OCI-LY3 (cell line): ENCODE measurements around the gene KCNAB3.
A peak's percentile ranks its signal among the peaks of the same experiment; 100 is the strongest.

ENCODE experiments used
- H2AFZ ChIP-seq: fragments of 200-600, 300-600 bp; shearing (Covaris generic); 2 replicates; pipeline ENCODE4 v1.6.0; 2014; ENCODE audit warnings: antibody characterized with exemption, low read depth, low read length
- H3K27ac ChIP-seq: fragments of 200-600, 300-600 bp; sonication (generic); 2 replicates; pipeline ENCODE4 v1.5.1; 2014; ENCODE audit warnings: mild to moderate bottlenecking, low read length, moderate library complexity, mixed read lengths
- H3K27me3 ChIP-seq: fragments of 200-600, 300-600 bp; sonication (generic); 2 replicates; pipeline ENCODE4 v1.6.1; 2014; ENCODE audit warnings: low read depth, low read length, mixed read lengths
- H3K36me3 ChIP-seq: fragments of 200-600, 300-600 bp; sonication (generic); replicated peaks from 2 replicates; pipeline ENCODE3; 2014; ENCODE audit warnings: low read depth, low read length, mixed read lengths
- H3K4me1 ChIP-seq: fragments of 300-600, 200-600 bp; sonication (generic); 2 replicates; pipeline ENCODE4 v1.6.1; 2014; ENCODE audit warnings: low read length, mixed read lengths
- H3K4me2 ChIP-seq: fragments of 200-600, 300-600 bp; sonication (generic); 2 replicates; pipeline ENCODE4 v1.6.1; 2014; ENCODE audit warnings: low read length, mixed read lengths
- H3K4me3 ChIP-seq: fragments of 300-600, 200-600 bp; sonication (generic); 2 replicates; pipeline ENCODE4 v1.5.1; 2014; ENCODE audit warnings: antibody characterized with exemption, mild to moderate bottlenecking, low read length, moderate library complexity
- H3K79me2 ChIP-seq: fragments of 300-600, 200-600 bp; shearing (Covaris generic); 2 replicates; pipeline ENCODE4 v1.6.1; 2014; ENCODE audit warnings: mild to moderate bottlenecking, low read length, mixed read lengths
- H3K9ac ChIP-seq: fragments of 300-600, 200-600 bp; shearing (Covaris generic); 2 replicates; pipeline ENCODE4 v1.6.0; 2014; ENCODE audit warnings: mild to moderate bottlenecking, low read length, moderate library complexity
- H3K9me3 ChIP-seq: fragments of 200-600, 300-600 bp; shearing (Covaris generic); 2 replicates; pipeline ENCODE4 v1.6.1; 2014; ENCODE audit warnings: low read length, mixed read lengths; ENCODE audit not compliant: insufficient read depth
- H4K20me1 ChIP-seq: fragments of 200-600, 300-600 bp; sonication (generic); 2 replicates; pipeline ENCODE4 v1.6.1; 2016; ENCODE audit warnings: low read length, mixed read lengths; ENCODE audit not compliant: insufficient read depth
- CTCF ChIP-seq: fragments of 200-600, 300-600 bp; sonication (generic); IDR thresholded peaks from 2 replicates; pipeline ENCODE4 v1.5.1; 2014; ENCODE audit warnings: antibody characterized with exemption, low read length, low read depth
- EZH2phosphoT487 ChIP-seq: fragments of 200-600 bp; shearing (Covaris generic); IDR thresholded peaks from 2 replicates; pipeline ENCODE4 v1.6.1; 2018; ENCODE audit warnings: antibody characterized with exemption, mixed run types, low read depth

The KCNAB3 gene

DNA sequence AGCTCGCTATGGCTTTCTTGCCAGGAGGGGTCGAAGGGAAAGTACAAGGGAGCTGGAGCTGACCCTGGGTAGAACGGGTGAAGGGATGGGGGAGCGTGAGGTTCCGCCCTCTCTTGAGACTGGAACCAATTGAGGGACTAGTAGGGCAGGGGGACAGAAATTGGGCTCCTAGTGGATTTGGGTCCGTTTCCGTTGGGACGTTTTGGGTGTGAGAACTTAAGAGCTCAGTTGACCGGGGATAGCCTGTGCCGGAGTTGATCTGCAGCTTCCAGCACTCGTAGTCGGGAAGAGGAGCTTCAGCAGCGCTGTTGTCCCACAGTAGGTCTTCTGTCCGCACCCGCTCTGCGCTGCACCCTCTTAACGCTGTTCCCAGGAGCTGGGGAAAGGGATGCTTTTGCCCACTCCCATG, 2.8 kb upstream of the KCNAB3 start:
- Histone ChIP-seq H2AFZ (peak overlapping the region; percentile 84; the same call in 1 of the 2 replicates), H3K4me2 (peak overlapping the region; percentile 97), H4K20me1 (no peaks in the 10 kb centered on the region), H3K4me1 (peaks cover 15% of the 10 kb centered on the region), H3K79me2 (peaks cover 21% of the 10 kb centered on the region), H3K36me3 (peaks cover 5% of the 10 kb centered on the region), H3K4me3 (peak overlapping the region; percentile 94), H3K27ac (peak overlapping the region; percentile 64), H3K9me3 (no peaks in the 10 kb centered on the region), H3K27me3 (no peaks in the 10 kb centered on the region), H3K9ac (peak overlapping the region; percentile 93)
- no peak for TF ChIP-seq EZH2phosphoT487

DNA sequence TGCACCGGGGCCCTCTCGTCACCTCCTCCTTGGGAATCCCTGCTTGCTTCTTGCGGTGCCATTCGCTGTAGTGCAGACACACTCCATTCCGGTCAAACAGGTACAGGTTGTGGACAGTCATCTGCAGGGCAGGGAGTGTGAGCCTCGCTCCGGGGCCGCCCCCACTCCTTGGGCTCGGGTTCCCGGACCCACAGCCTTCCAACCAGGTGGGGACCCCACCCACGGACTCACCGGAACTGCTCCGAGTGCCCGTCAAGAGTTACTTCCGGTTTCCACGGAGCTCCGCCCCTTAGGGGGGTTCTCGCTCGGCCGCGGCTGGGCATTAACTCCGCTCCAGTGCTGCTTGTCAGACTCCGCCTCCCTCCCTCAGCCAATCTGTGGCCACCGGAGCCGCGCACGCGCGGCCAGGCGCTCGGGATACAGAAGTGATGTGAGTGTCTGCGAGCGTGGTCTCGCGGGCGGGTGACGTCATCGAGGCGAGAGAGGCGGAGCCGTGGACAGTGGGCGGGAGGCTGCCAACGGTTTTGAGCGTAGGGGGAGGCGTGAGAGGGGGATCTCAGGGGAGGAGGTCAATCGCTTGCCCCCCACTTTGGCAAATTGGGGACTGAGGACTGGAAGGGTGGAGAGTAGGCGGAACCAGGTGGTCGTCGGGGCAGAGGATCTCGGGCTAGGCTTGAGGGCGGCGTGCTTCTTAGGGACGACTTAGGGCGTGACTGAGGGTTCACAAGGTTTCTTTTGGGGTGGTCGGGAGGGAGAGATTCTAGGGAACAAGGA, 2.2 kb upstream of the KCNAB3 start, which contains the start of the genes CNTROB and TRAPPC1:
CNTROB (plus strand) TSS at position 498 of the 774 bp plus-strand sequence. CDS start 874 bp downstream, outside the sequence.
TRAPPC1 (minus strand) TSS at position 238 of the 774 bp plus-strand sequence; CDS start at position 121, 117 bp downstream.
- peaks cover 15% of the 10 kb centered on the region for H3K4me1 ChIP-seq

GRCh38 chr17:7930841-7931631, 1.4 kb upstream of the KCNAB3 start:
- Histone ChIP-seq H3K9me3 (no peaks in the 10 kb centered on the region), H3K9ac (peak overlapping the region; percentile 87), H3K4me3 (peak overlapping the region; percentile 94), H3K79me2 (peaks cover 21% of the 10 kb centered on the region), H3K36me3 (peaks cover 5% of the 10 kb centered on the region), H4K20me1 (no peaks in the 10 kb centered on the region), H2AFZ (no peak overlapping the region), H3K4me2 (peak overlapping the region; percentile 96), H3K27ac (peak overlapping the region; percentile 22; the same call in 1 of the 2 replicates), H3K4me1 (peaks cover 15% of the 10 kb centered on the region), H3K27me3 (no peaks in the 10 kb centered on the region)
- no peak for TF ChIP-seq EZH2phosphoT487
- TF ChIP-seq CTCF = no peak

More for the DNA sequence above, 2.2 kb upstream of the KCNAB3 start, which contains the start of the genes CNTROB and TRAPPC1:
- peaks cover 21% of the 10 kb centered on the region for H3K79me2 ChIP-seq
- H3K9me3 ChIP-seq = no peaks in the 10 kb centered on the region
- H3K4me3 ChIP-seq = peak within 1 kb of the TSS; percentile 94
- H3K27ac ChIP-seq = peak within 1 kb of the TSS; percentile 64
- no peaks in the 10 kb centered on the region for H3K27me3 ChIP-seq
- peak within 1 kb of the TSS; percentile 97 for H3K4me2 ChIP-seq
- H2AFZ ChIP-seq = peak within 1 kb of the TSS; percentile 84; the same call in 1 of the 2 replicates
- TF ChIP-seq EZH2phosphoT487 = no peak
- TF ChIP-seq CTCF = no peak
- peaks cover 5% of the 10 kb centered on the region for H3K36me3 ChIP-seq
- no peaks in the 10 kb centered on the region for H4K20me1 ChIP-seq
- H3K9ac ChIP-seq = peak within 1 kb of the TSS; percentile 93

DNA sequence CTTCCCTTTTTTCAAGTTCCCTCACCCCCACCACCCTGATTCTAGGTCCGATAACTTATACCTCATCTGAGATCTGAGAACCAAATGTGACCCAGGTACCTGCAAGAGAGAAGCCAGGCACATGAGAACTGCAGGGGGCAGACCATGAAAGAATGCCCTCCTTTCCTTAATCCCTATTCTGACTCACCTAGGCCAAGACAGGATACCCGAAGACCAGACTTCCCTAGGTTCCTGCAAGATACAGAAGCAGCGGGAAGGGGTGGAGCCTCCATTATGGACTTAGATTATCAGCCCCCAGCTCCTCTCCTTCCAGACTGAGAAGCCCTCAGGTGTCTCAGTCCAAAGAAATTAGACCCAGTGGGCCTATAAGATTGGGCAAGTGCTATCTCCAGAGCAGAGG, 2.1 kb downstream of the KCNAB3 start:
- no peaks in the 10 kb centered on the region for H4K20me1 ChIP-seq
- H3K36me3 ChIP-seq = no peaks in the 10 kb centered on the region
- H3K4me2 ChIP-seq = no peak overlapping the region
- H3K27me3 ChIP-seq = no peaks in the 10 kb centered on the region
- no peak overlapping the region for H3K4me3 ChIP-seq
- no peak overlapping the region for H2AFZ ChIP-seq
- H3K9me3 ChIP-seq = no peaks in the 10 kb centered on the region
- TF ChIP-seq EZH2phosphoT487 (no peak), CTCF (no peak)
- H3K4me1 ChIP-seq = peaks cover 4% of the 10 kb centered on the region; the same call in 1 of the 2 replicates
- H3K27ac ChIP-seq = no peak overlapping the region
- H3K79me2 ChIP-seq = peaks cover 11% of the 10 kb centered on the region
- H3K9ac ChIP-seq = no peak overlapping the region
